Natural killer cell (primary cell): ENCODE measurements around the gene TRIM24. TPM values are rescaled to one million over a fixed set of nuclear protein-coding genes. Genes with fewer than 3 reads are reported as not detected.

Source experiments
- ATAC-seq, 3 donors: fragments of 150-1000 bp in 2 of 3; fragments of 200-7000 bp in 1 of 3; cut with Tn5 transposase; 1 replicate in 1 of 3; 2 replicates in 2 of 3; pipeline ENCODE4 v1.10.0; 2021; ENCODE audit warnings: mild to moderate bottlenecking in 2 of 3, moderate library complexity in 2 of 3
- DNase-seq, 2 donors: peaks; one replicate each; pipeline versions ENCODE4 v3.0.0 to v3.0.0-alpha.2; 2013 to 2021; ENCODE audit warnings: mixed read lengths in 1 of 2
- H3K27ac ChIP-seq: one replicate; pipeline ENCODE4 v1.5.1; 2013; ENCODE audit warnings: mild to moderate bottlenecking, low read length
- H3K27me3 ChIP-seq: one replicate; pipeline ENCODE4 v1.6.1; 2013; ENCODE audit warnings: low read length; ENCODE audit not compliant: control insufficient read depth, insufficient read depth
- H3K36me3 ChIP-seq: one replicate; pipeline ENCODE4 v1.6.1; 2013; ENCODE audit warnings: low read length; ENCODE audit not compliant: control insufficient read depth, insufficient read depth
- H3K4me1 ChIP-seq: one replicate; pipeline ENCODE4 v1.6.1; 2013; ENCODE audit warnings: low read length; ENCODE audit not compliant: control insufficient read depth, insufficient read depth
- H3K4me3 ChIP-seq: one replicate; pipeline ENCODE4 v1.5.1; 2013; ENCODE audit warnings: low read length
- H3K9me3 ChIP-seq: one replicate; pipeline ENCODE4 v1.6.1; 2013; ENCODE audit warnings: low read length; ENCODE audit not compliant: control insufficient read depth, insufficient read depth
- H3K27ac Mint-ChIP-seq, 2 donors: one replicate each; pipeline ENCODE4 v1.8.0; 2022; ENCODE audit warnings: mild to moderate bottlenecking in 2 of 2, mixed read lengths in 2 of 2, moderate library complexity in 1 of 2
- H3K27me3 Mint-ChIP-seq, 2 donors: one replicate each; pipeline ENCODE4 v1.8.0; 2022; ENCODE audit warnings: low read depth in 2 of 2, mixed read lengths in 2 of 2
- H3K36me3 Mint-ChIP-seq: one replicate; pipeline ENCODE4 v1.8.0; 2022; ENCODE audit warnings: mixed read lengths
- H3K4me1 Mint-ChIP-seq, 2 donors: one replicate each; pipeline ENCODE4 v1.8.0; 2022; ENCODE audit warnings: mixed read lengths in 2 of 2
- H3K4me3 Mint-ChIP-seq: one replicate; pipeline ENCODE4 v1.8.0; 2022; ENCODE audit warnings: mild to moderate bottlenecking, moderate library complexity, mixed read lengths
- H3K9me3 Mint-ChIP-seq, 2 donors: one replicate each; pipeline ENCODE4 v1.8.0; 2022; ENCODE audit warnings: mixed read lengths in 2 of 2
- WGBS: methylation state at CpG from one replicate; pipeline ENCODE4 v1.1.7; 2013; ENCODE audit warnings: missing lambda C conversion rate; ENCODE audit not compliant: insufficient coverage; 5-methylcytosine and 5-hydroxymethylcytosine counted together
- intact Hi-C: fragments of 100-400 bp; cut with micrococcal nuclease; formaldehyde crosslinking; loops from one replicate; pipeline ENCODE4 v1.14.2; 2022
- total RNA-seq, 4 donors: library from RNA; stranded (reverse); fragments of 120-200 nt in 1 of 4; gene quantifications; one replicate each; pipeline versions ENCODE4 v1.2.3 to v1.2.4, GENCODE V29; 2013 to 2022
- TF ChIP-seq, protein P1 (sequence below): fragments of 200-600 bp; IDR thresholded peaks from one replicate; pipeline ENCODE4 v1.8.0; 2022; ENCODE audit warnings: antibody characterized with exemption

Gene TRIM24
- total RNA-seq, 3 donors from 2014 or later (not counting 1 experiment from before 2014, with no cell fraction given) = 15.2 to 19.1 (median 18.9) TPM

DNA sequence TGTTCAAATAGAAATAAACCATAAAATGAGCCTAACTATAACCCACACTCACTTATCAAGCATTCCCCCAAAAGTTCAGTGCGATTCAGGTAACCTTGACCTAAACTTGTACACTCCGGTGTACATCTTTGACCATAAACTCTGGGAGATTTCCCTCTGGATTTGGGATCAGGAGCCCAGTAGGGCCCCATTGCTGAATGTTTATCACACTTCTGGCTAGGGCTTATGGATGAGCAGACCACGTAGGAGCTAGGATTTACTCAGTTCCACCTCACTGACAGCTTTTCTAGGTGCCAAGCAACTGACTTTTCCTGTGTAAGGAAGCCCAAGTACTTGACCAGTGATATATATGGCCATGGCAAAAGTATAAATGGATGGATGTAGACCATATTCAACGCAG, 127.4 kb downstream of the TRIM24 start:
- intact Hi-C loops = no loop called here

DNA sequence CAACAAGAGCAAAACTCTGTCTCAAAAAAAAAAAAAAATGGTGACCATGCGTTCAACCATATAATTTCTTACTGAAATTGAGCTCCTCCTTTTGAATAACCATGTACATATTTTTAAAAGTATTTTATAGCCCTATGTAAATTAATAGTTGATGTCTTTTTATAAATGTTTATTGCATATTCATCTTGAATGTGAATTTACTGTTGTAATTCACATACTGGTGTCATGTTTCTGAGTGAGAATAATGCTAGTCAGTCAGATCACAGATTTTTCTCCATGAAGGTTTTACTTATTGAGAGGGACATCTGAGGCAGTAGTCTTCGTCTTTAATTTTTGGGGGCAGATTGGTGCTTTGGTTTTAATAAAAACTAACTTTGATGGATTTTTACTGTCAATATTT, 128.9 kb downstream of the TRIM24 start:
- Histone ChIP-seq H3K9me3 (no peaks in the 10 kb centered on the region), H3K36me3 (peaks cover 20% of the 10 kb centered on the region), H3K27me3 (no peaks in the 10 kb centered on the region), H3K27ac (no peak overlapping the region), H3K4me3 (no peak overlapping the region), H3K4me1 (no peaks in the 10 kb centered on the region)
- no peak for ATAC-seq
- WGBS = no CpG with 5 or more reads among the region's 2 CpGs
- no peaks in the 10 kb centered on the region for H3K9me3 Mint-ChIP-seq
- H3K4me1 Mint-ChIP-seq = no peaks in the 10 kb centered on the region
- H3K27me3 Mint-ChIP-seq = no peaks in the 10 kb centered on the region
- intact Hi-C loops = no loop called here
- H3K36me3 Mint-ChIP-seq = peaks cover 14% of the 10 kb centered on the region
- H3K27ac Mint-ChIP-seq = no peak overlapping the region
- no peak overlapping the region for H3K4me3 Mint-ChIP-seq
- TF ChIP-seq, protein P1, sequence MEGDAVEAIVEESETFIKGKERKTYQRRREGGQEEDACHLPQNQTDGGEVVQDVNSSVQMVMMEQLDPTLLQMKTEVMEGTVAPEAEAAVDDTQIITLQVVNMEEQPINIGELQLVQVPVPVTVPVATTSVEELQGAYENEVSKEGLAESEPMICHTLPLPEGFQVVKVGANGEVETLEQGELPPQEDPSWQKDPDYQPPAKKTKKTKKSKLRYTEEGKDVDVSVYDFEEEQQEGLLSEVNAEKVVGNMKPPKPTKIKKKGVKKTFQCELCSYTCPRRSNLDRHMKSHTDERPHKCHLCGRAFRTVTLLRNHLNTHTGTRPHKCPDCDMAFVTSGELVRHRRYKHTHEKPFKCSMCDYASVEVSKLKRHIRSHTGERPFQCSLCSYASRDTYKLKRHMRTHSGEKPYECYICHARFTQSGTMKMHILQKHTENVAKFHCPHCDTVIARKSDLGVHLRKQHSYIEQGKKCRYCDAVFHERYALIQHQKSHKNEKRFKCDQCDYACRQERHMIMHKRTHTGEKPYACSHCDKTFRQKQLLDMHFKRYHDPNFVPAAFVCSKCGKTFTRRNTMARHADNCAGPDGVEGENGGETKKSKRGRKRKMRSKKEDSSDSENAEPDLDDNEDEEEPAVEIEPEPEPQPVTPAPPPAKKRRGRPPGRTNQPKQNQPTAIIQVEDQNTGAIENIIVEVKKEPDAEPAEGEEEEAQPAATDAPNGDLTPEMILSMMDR = no peak
- DNase-seq = no peak

More for the DNA sequence above, 127.4 kb downstream of the TRIM24 start:
- TF ChIP-seq, protein P1 = no peak
- no peaks in the 10 kb centered on the region for H3K4me1 ChIP-seq
- Mint-ChIP-seq H3K4me1 (no peaks in the 10 kb centered on the region), H3K27ac (no peak overlapping the region), H3K9me3 (no peaks in the 10 kb centered on the region), H3K4me3 (no peak overlapping the region), H3K27me3 (no peaks in the 10 kb centered on the region), H3K36me3 (peaks cover 16% of the 10 kb centered on the region)
- no peaks in the 10 kb centered on the region for H3K27me3 ChIP-seq
- no peak for DNase-seq
- no peak for ATAC-seq
- peaks cover 24% of the 10 kb centered on the region for H3K36me3 ChIP-seq
- WGBS = 93% methylated on average over 4 of the region's 4 CpGs
- no peaks in the 10 kb centered on the region for H3K9me3 ChIP-seq
- H3K4me3 ChIP-seq = no peak overlapping the region
- H3K27ac ChIP-seq = no peak overlapping the region

DNA sequence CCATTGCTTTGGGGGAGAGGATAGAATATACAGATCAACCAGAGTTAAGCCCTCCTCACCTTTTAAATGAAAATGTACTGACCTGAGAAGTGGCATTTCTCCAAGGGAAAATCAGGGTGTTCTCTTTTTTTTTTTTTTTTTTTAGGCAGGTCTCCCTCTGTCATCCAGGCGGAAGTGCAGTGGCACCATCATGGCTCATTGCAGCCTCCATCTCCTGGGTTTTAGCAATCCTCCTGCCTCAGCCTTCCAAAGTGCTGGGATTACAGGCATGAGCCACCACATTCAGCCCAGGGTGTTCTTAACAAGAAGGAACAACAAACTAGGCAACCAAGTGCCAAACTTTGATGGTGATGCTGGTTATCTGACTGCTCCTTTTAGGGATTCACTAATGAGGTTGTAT, 130.1 kb downstream of the TRIM24 start:
- no peak overlapping the region for H3K27ac Mint-ChIP-seq
- DNase-seq (no peak), ATAC-seq (no peak)
- TF ChIP-seq, protein P1 = no peak
- WGBS = 100% methylated on average over 1 of the region's 1 CpG
- Histone ChIP-seq H3K4me1 (no peaks in the 10 kb centered on the region), H3K4me3 (no peak overlapping the region), H3K9me3 (no peaks in the 10 kb centered on the region), H3K27ac (no peak overlapping the region), H3K27me3 (no peaks in the 10 kb centered on the region), H3K36me3 (peaks cover 9% of the 10 kb centered on the region)
- H3K4me3 Mint-ChIP-seq = no peak overlapping the region
- no peaks in the 10 kb centered on the region for H3K9me3 Mint-ChIP-seq
- intact Hi-C loops = no loop called here
- H3K4me1 Mint-ChIP-seq = no peaks in the 10 kb centered on the region
- no peaks in the 10 kb centered on the region for H3K27me3 Mint-ChIP-seq
- H3K36me3 Mint-ChIP-seq = peaks cover 2% of the 10 kb centered on the region

DNA sequence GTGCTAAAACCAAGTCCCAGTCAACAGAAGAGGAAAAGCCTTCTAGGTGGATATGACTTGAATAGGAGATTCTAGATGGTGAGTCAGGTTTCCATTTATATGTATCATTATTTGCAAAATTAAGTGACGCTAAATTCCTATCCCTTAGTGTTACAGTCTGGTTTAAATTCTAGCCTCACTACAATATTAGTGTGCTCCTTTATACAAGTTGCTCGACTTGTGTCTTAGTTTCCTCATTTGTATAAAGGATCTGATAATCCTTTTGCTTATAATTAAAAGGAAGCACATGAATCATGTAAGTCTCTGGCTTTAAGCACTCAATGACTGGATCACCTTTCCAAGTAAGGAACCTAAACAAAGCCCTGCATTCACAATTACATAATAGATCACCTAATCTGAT, 135.4 kb downstream of the TRIM24 start:
- H3K36me3 ChIP-seq = no peaks in the 10 kb centered on the region
- no peaks in the 10 kb centered on the region for H3K4me1 Mint-ChIP-seq
- H3K27me3 Mint-ChIP-seq = no peaks in the 10 kb centered on the region
- H3K4me3 ChIP-seq = no peak overlapping the region
- no peak for DNase-seq
- no CpG with 5 or more reads among the region's 2 CpGs for WGBS
- H3K27ac ChIP-seq = no peak overlapping the region
- H3K36me3 Mint-ChIP-seq = no peaks in the 10 kb centered on the region
- intact Hi-C loops = no loop called here
- H3K27ac Mint-ChIP-seq = no peak overlapping the region
- H3K4me1 ChIP-seq = no peaks in the 10 kb centered on the region
- TF ChIP-seq, protein P1 = no peak
- no peak overlapping the region for H3K4me3 Mint-ChIP-seq
- no peak for ATAC-seq
- no peaks in the 10 kb centered on the region for H3K9me3 ChIP-seq
- no peaks in the 10 kb centered on the region for H3K9me3 Mint-ChIP-seq
- H3K27me3 ChIP-seq = no peaks in the 10 kb centered on the region
